ENCODE results near the gene MAT1A.

The MAT1A gene

DNA sequence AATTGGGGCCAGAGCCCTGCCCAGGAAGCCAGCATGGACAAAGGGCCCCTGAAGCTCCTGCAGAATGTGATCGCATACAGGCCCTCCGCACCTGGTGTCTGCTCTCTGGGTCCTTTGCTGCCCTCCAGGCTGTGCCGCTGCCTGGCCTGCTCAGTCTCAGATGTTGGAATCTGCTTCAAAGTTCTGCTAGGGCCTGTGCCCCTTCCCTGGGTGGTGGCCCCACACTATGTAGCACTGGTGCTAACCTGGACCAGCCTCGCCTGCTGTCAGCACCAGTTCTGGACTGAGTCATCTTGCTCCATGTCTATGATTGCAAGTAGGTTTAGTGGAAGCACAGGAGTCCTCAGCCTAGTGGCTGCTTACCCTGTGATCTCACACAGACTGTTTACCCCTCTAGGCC, 6.3 kb downstream of the MAT1A start:
- DNase-seq (ENCODE audit: low read depth) = no peak
- TF ChIP-seq, protein P1, sequence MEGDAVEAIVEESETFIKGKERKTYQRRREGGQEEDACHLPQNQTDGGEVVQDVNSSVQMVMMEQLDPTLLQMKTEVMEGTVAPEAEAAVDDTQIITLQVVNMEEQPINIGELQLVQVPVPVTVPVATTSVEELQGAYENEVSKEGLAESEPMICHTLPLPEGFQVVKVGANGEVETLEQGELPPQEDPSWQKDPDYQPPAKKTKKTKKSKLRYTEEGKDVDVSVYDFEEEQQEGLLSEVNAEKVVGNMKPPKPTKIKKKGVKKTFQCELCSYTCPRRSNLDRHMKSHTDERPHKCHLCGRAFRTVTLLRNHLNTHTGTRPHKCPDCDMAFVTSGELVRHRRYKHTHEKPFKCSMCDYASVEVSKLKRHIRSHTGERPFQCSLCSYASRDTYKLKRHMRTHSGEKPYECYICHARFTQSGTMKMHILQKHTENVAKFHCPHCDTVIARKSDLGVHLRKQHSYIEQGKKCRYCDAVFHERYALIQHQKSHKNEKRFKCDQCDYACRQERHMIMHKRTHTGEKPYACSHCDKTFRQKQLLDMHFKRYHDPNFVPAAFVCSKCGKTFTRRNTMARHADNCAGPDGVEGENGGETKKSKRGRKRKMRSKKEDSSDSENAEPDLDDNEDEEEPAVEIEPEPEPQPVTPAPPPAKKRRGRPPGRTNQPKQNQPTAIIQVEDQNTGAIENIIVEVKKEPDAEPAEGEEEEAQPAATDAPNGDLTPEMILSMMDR (IDR thresholded peaks at IDR 0.05; ENCODE audit: low read depth, low read length, missing control alignments) = no peak
- no peak overlapping the region for H3K4me3 ChIP-seq (ENCODE audit: low read depth, low read length)

GRCh38 chr10:80281784-80282765, 7.4 kb downstream of the MAT1A start:
- TF ChIP-seq, protein P1 (IDR thresholded peaks at IDR 0.05; ENCODE audit: low read depth, low read length, missing control alignments) = no peak
- DNase-seq (ENCODE audit: low read depth) = no peak
- H3K4me3 ChIP-seq (ENCODE audit: low read depth, low read length) = no peak overlapping the region

GRCh38 chr10:80281292-80281691, 8.2 kb downstream of the MAT1A start:
- DNase-seq (ENCODE audit: low read depth) = no peak
- no peak overlapping the region for H3K4me3 ChIP-seq (ENCODE audit: low read depth, low read length)
- TF ChIP-seq, protein P1 (IDR thresholded peaks at IDR 0.05; ENCODE audit: low read depth, low read length, missing control alignments) = no peak

DNA sequence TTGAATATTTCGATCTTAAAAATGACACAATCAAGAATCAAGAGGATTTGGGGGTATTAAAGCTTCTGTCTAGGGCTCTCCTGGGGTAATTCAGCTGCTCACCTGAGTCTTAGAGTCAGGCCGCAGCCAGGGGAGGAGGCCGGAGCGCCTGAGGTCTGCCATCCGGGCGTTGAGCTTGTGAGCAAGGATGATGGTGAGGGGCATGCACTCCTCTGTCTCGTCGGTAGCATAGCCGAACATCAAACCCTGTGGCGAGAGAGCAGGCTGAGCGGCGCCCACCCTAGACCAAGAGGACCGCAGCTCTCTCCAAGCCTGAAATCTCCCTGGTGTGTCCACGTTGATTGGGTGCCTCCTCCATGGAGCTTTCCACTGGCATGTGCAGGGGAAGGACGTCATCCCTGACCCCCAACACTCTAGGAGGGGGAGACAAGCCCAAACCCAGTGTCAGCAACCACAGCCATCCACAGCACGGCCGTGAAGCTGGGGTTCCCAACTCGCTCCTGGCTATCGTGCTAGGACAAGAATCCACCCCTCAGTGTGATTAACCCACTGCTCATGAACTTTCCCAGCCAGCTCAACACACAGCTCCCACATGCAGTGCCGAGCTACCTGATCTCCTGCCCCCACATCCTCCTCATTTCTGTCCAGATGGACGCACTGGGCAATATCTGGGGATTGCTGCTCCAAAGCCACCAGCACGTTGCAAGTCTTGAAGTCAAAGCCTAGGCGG, 9.2 kb downstream of the MAT1A start:
- DNase-seq (ENCODE audit: low read depth) = no peak
- TF ChIP-seq, protein P1 (IDR thresholded peaks at IDR 0.05; ENCODE audit: low read depth, low read length, missing control alignments) = no peak
- no peak overlapping the region for H3K4me3 ChIP-seq (ENCODE audit: low read depth, low read length)

GRCh38 chr10:80279146-80279545, 10.3 kb downstream of the MAT1A start:
- no peak overlapping the region for H3K4me3 ChIP-seq (ENCODE audit: low read depth, low read length)
- TF ChIP-seq, protein P1 (IDR thresholded peaks at IDR 0.05; ENCODE audit: low read depth, low read length, missing control alignments) = no peak
- DNase-seq (ENCODE audit: low read depth) = no peak

DNA sequence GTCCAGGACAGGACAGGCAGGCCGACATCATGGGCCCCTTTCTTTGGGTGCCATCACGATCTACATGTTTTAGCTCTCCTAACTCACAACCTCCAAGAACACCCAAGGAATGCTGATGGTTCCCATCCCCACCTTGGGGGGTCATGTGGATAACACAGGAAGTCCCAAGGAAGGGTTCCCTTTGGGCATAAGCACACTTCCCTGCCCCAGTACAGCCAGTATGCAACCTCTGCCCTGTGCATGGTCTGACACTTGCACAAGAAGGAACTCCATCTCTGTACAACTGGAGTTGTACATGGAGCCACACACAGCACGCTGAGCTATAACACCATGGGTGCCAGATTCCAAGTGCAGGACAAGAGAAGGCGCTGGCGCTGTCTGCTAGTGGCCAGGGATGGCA, 11.0 kb downstream of the MAT1A start:
- TF ChIP-seq, protein P1 (IDR thresholded peaks at IDR 0.05; ENCODE audit: low read depth, low read length, missing control alignments) = no peak
- no peak overlapping the region for H3K4me3 ChIP-seq (ENCODE audit: low read depth, low read length)
- DNase-seq (ENCODE audit: low read depth) = no peak

All from GM12864 (cell line).